ENCODE data around the gene CARD6.
"Not testable (repeated sequence)": the region's sequence is repeated elsewhere in the genome, so short reads cannot be mapped to it uniquely, and the experiment has no call there.

Gene CARD6, protein sequence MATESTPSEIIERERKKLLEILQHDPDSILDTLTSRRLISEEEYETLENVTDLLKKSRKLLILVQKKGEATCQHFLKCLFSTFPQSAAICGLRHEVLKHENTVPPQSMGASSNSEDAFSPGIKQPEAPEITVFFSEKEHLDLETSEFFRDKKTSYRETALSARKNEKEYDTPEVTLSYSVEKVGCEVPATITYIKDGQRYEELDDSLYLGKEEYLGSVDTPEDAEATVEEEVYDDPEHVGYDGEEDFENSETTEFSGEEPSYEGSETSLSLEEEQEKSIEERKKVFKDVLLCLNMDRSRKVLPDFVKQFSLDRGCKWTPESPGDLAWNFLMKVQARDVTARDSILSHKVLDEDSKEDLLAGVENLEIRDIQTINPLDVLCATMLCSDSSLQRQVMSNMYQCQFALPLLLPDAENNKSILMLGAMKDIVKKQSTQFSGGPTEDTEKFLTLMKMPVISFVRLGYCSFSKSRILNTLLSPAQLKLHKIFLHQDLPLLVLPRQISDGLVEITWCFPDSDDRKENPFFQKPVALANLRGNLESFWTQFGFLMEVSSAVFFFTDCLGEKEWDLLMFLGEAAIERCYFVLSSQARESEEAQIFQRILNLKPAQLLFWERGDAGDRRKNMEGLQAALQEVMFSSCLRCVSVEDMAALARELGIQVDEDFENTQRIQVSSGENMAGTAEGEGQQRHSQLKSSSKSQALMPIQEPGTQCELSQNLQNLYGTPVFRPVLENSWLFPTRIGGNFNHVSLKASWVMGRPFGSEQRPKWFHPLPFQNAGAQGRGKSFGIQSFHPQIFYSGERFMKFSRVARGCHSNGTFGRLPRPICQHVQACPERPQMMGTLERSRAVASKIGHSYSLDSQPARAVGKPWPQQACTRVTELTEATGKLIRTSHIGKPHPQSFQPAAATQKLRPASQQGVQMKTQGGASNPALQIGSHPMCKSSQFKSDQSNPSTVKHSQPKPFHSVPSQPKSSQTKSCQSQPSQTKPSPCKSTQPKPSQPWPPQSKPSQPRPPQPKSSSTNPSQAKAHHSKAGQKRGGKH

DNA sequence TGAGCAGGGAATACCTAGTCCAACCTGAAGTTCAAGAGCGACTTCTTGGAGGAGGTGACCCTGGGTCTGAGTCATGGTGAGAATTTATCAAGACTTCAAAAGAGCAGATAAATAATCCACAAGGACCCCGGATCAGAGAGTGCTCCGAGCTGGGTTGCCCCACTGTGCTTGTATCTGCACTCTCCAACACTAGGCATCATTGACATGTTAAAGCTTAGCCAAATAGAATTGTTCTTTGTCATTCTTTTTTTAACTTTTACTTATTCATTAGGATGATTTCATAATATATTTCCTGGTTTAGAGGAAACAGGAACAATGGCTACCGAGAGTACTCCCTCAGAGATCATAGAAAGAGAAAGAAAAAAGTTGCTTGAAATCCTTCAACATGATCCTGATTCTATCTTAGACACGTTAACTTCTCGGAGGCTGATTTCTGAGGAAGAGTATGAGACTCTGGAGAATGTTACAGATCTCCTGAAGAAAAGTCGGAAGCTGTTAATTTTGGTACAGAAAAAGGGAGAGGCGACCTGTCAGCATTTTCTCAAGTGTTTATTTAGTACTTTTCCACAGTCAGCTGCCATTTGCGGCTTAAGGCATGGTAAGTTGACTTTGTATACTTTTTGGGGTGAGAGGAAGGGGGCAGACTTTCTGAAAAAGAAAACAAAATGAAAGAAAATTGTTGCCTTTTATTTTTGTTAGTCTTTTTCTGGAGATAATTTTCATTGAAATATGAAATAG is at the start of gene CARD6:
Gene CARD6 (plus strand): TSS at position 300 of the 738 bp plus-strand sequence. CDS start 16 bp downstream, at position 316.
- no peak for DNase-seq

DNA sequence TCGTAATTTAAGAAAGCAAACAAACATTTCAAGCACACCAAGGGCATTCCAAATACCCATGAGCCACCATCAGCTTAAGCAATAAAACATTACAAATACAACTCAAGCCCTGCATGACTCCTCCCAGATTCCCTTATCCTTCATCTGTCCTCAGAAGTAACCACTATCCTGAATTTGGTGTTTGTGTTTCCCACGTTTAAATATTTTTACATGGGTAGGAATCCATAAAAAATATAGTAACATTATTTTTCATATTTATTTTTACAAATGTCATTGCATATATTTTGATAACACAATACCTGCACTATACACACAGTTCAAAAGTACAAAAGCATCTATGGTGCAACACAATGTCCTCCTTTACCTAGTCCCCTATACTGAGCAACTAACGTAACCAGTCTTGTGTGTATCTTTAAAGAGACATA is 49.4 kb upstream of the CARD6 start:
- DNase-seq: no peak

DNA sequence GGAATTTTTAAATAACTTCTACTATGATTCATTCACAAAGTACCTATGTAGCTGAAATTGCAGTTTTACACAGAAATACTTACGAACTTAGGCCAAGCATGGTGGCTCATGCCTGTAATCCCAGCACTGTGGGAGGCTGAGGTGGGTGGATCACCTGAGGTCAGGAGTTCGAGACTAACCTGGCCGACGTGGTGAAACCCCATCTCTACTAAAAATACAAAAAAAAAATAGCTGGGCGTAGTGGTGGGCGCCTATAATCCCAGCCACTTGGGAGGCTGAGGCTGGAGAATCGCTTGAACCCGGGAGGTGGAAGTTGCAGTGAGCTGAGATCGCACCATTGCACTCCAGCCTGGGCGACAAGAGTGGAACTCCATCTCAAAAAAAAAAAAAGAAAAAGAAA is 48.5 kb upstream of the CARD6 start:
- not testable (repeated sequence) for DNase-seq

DNA sequence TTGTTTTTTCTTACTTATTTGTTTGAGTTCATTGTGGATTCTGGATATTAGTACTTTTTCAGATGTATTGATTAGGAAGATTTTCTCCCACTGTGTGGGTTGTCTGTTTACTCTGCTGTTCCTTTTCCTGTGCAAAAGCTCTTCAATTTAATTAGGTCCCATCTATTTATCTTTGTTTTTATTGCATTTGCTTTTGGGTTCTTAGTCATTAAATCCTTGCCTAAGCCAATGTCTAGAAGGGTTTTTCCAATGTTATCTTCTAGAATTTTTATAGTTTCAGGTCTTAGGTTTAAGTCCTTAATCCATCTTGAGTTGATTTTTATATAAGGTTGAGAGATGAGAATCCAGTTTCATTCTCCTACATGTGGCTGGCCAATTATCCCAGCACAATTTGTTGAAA is 46.8 kb upstream of the CARD6 start:
- not testable (repeated sequence) for DNase-seq

DNA sequence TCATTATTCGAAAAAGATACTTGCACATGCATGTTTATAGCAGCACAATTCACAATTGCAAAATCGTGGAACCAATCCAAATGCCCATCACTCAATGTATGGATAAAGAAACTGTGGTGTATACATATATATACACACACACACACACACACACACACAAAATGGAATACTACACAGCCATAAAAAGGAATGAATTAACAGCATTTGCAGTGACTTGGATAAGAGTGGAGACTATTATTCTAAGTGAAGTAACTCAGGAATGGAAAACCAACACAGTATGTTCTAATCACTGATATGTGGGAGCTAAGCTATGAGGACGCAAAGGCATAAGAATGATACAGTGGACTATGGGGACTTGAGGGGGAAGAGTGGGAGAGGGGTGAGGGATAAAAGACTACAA is 46.3 kb upstream of the CARD6 start:
- DNase-seq: not testable (repeated sequence)

DNA sequence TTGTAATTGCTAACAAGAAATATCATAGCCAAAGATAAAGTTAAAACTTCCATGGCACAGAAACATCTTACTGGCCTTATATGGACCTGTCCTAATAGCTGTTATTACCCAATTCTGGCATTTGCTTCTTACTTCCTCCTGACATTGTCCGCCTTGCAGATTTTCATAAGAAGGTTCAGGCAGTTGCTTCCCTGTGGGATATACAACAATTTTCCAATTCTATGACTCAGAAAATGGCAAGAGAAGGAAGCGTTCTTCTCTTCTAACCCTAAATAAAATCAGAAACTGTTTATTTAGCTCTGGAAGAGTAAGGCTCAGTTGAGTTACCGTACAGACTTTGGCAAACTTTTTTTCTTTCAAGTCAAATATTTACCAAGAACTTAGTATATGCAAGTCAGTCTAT is 44.7 kb upstream of the CARD6 start:
- no peak for DNase-seq

DNA sequence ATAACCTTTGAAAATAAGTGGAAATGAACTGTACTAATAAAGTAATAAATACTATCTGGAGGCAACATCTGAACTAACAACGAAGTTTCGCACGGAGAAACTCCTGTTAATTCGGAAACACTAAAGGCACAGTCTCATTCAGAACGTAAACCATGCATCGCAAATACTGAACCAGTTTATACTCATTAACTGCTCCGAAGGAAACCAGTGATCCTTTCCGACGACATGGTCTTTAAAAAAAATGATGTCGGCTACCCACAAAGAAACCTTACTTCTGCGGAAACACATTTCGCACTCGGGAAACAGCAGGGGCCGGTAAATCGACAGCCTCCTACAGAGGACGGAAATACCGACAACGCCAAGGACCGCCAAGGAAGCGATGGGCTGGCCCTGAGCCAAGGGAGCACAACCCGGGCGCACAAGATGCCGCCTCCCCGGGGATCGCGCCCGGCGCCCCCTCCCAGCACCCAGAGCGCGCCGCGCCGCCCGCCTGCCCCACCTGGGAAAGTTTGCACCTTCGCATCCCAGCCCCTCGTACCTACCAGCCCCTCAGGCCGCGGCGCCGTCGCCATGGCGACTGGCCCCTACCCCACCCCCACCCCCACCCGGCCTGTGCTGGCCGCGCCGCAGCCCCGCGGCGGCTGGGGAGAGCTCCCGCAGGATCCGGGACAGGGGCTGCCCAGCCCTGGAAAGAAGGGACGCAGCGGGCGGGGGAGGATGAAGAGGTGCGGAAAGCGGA is 43.7 kb upstream of the CARD6 start:
- DNase-seq: peak in 1 of 2 donors; percentile 60

DNA sequence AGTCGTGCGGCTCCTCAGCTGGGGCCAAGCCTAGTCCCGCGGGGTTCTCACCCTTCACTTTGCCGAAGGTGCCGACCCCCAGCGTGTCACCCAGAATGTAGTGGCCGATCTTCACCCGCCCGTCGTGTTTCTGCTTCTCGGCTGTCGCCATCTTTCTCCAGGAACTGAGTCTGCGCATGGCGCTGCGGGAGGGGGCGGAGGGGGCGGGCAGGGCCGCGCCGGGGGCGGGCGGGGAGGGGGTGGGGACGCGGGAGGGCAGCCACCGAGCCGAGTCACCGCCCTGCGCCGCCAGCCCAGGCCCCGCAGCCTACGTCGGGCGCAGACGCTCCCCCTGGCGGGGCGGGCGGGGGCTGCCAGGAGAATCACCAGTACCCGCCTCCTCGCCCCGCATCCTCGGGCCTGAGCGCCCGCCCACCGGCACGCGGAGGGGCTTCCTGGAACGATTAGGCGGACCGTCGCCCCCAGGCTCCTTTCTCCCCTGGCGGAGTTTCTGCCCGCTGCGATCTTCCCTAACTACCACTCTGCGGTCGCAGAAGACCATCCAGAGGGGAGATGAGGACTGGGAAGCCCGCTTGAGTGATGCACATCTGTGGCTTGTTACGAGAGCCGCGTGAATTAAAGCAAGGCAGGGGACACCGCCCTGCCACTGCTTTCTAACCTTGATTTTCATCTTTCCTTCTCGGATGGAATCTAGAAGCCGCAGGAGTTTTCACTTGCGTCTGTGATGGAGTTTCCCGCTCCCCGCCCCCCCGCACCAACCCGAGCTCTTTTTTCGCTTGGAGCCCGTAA is 43.0 kb upstream of the CARD6 start, which contains the start of gene PRKAA1:
Gene PRKAA1 (minus strand): TSS at position 363 of the 789 bp plus-strand sequence. CDS start 185 bp downstream, at position 178.
- peak; percentile 85 to 91 for DNase-seq

DNA sequence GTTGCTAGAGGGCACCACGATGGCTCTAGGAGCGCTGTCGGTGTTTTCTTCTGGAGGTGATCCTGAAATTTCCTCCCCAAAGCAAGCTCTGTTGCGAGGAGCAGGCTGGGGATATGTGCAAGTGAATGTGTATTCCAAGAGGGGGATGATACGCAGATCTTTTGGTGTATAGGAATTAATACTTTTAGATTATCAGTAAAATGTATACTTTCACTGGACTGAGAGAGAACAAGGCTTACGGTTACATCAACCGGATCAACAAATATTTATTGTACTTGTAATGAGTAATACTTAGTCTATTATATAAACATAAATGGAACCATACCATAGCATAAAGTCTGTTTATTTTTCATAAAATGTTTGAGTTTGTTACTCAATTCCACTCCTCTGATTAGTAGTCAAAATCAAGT is 42.4 kb upstream of the CARD6 start:
- peak in 1 of 2 donors; percentile 64 for DNase-seq

DNA sequence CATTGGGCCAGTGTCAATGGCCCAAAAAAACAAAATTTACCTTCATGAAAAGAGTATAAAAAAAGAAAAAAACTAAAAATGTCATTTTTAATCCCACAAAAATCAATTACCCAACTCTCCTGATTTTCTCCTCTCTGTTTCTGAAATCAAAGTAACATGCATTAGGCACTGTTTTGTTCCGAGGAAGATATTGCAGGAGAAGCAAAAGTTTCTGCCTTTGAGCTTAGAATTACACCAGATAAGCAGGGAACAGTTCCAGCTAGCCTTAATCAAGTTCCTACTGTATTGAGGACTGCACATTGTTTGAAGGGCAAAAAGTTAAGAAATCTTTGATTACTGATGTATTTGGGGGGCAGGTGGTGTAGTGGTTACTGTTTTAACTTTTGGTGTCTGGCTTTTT is 41.9 kb upstream of the CARD6 start:
- DNase-seq: no peak

DNA sequence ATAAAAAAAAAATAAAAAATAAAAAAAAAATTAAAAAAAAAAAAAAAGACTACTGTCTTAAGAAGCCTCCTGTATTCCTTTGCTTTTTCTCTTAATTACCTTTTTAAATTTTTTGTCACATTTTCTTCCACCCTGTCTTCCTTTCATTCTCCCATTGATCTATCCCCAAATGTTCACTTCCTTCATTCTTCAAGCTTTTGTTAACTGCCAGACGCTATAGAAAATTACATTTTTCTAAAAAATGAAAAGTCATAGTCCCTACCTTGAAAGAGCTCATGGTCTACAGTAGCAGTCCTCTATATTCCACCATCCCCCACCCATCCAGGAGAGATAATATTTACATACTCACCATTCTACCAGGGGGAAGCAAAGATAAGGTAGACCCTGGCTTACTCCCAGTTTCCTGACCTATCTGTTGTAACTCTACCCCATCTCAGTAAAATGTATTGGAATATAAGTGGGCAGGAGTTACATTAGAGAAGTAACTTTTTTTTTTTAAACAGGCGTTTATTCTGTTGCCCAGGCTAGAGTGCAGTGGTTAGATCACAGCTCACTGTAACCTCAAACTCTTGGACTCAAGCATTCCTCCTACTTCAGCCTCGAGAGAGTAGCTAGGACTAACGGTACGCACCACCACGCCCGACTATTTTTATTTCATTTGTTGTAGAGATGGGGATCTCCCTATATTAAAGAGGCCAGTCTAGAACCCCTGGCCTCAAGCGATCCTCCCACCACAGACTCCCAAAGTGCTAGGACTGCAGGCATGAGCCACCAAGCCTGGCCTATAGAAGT is 39.2 kb upstream of the CARD6 start:
- no peak for DNase-seq

DNA sequence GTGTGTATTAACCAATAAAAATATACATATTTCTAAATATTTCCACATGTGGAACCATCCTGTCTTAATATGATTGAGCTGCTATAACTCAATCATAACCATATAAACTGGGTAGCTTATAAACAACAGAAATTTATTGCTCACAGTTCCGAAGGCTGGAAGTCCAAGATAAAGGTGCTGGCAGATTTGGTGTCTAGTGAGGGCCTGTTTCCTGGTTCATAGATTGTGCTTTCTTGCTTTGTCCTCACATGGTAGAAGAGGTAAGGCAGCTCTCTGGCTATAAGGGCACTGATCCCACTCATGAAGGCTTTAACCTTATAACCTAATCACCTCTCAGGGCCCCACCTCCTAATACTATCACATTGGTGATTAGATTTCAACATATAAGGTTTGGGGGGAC is 29.0 kb upstream of the CARD6 start:
- no peak for DNase-seq

DNA sequence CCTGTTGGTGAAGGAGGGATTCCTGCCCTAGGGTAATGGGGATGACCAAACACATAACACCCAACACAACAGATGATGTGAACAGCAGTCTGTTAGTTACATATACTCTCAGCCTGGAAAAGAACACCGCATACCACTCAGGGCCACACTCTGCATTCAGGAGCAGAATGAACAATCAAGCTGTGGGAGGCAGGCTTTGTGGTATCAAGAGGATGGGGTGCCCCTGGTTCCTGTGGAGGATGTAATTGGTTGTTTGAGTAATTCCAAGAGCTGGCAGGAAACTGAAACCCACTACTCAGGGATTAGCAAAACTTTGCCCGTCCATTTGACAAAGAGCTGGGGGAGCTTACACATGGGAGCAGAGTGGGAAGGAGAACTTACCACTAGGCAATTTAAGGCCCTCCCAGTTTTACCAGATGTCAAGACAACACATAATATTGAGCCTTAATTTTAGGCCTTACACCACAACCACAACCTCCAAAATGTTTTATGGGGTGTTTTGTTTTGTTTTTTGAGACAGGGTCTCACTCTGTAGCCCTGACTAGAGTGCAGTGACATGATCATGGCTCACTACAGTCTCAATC is 27.4 kb upstream of the CARD6 start:
- no peak for DNase-seq

DNA sequence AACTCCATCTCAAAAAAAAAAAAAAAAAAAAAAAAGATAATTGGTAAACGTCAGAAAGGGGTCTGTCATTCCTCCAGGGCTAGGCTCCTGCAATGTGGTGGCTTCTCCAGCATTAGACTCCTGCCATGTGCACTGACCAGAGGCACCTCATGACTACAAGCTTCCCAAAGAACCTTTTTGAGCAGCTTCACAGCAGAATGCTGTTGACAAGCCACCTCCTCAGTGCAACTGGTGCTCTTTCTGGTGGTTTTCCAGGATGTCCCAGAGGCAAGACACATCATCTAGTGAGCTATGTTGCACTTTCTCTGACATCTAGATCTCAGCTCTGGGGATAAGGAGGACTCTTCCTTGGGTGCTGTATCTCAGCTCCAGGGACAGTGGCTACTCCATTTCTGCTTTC is 17.7 kb upstream of the CARD6 start:
- DNase-seq: no peak

DNA sequence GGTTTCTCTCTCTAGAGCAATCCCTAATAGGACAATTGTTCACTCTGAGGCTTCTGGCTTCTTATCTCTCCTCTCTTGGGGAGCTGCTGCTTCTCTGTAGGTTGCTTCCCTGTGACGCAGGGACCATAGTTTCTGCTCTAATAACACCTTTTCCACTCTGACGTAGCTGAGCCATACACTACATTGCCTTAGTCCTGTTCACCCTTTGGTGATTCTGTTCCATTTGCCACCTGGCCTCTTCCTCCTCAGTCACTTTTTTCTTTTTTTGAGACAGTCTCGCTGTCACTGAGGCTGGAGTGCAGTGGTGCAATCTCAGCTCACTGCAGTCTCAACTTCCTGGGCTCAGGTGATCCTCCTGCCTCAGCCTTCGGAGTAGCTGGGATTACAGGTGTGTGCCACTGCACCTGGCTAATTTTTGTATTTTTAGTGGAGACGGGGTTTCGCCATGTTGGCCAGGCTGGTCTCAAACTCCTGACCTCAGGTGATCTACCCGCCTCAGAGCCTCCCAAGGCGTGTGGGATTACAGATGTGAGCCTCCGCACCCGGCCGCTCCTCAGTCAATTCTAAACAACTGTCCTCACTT is 15.6 kb upstream of the CARD6 start:
- DNase-seq: not testable (repeated sequence)

DNA sequence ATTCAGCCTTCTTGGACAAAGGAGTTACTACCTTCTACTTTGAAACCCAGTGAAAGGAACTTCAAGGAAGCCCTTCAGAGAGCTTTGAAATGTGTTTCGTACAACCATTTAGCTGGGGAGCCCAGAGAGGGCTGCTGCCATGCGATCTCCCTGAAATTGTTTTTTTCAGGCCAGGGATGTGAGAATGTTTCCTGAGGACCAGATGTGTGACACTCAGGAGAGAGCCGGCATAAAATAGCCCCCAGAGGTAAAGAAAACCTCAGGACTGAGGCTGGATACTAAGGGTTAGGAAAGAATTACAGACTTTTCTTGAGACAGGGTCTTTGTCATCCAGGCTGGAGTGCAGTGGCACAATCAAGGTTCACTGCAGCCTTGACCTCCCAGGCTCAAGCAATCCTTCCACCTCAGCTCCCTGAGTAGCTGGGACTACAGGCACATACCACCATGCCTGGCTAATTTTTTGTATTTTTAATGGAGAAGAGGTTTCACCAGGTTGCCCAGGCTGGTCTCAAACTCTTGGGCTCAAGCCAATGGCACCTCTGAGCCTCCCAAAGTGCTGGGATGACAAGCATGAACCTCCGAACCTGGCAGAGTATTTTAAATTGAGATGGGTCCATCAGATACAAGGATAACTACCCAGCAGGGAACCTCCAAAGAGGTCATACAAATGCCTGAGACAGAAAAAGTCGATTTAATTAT is 14.5 kb upstream of the CARD6 start:
- no peak for DNase-seq

DNA sequence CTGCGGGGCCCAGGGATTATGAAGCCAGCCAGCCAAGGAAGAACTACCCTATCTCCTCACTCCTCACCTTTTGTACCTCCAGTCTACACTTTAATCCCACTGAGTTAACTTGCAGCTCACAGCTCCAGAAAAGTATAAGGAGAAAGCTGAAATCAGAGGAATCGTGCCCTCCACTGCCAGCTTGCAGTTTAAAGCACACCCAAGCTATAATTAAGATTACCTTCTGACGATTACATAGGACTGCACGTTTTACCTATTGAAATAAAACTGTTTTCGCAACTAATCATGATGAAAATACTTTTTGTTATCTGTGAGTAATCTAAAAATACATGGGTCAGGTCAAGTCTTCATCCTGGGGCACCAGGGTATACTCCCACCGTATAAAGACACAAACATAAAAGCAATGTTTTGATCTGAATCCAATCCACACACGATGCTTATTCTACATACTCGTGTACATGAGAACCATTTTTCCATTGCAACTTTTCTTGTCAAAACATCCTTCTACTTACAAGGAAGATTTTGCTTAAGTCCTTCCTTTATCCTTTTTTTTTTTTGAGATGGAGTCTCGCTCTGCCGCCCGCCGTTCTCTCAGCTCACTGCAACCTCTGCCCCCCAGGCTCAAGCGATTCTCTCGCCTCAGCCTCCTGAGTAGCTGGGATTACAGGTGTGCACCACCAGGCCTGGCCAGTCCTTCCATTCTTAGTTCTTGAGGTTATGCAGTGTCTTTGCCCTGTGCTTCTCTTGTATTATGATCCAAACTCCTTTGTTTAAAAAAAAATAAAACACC is 13.8 kb upstream of the CARD6 start:
- DNase-seq: no peak

Measured in hippocampal formation (tissue), 2 donors.